GM12878 (cell line): ENCODE results near the gene TBXA2R. TPM values are rescaled to one million over a fixed set of nuclear protein-coding genes. Genes with fewer than 3 reads are reported as not detected.

Experiments
- ATAC-seq: fragments of 200-7000 bp; cut with Tn5 transposase; 3 replicates; pipeline ENCODE4 v1.9.1; 2020; ENCODE audit warnings: mild to moderate bottlenecking, moderate library complexity
- BruUV-seq: library from RNA; stranded (reverse); fragments of 400-500 nt; replicated peaks from 2 replicates; lab custom pipeline; 2021; lab: Mats Ljungman, UMichigan
- CTCF ChIA-PET: fragments of 300-600 bp; sonication (Branson Sonifier 250); formaldehyde crosslinking; extraction: SDS; loops from one replicate; lab custom pipeline; 2021; ENCODE audit warnings: inconsistent platforms; lab: Yijun Ruan, JAX
- POLR2A ChIA-PET: fragments of 350-600 bp; formaldehyde crosslinking; extraction: SDS; loops from one replicate; lab custom pipeline; 2021; ENCODE audit warnings: inconsistent platforms; lab: Charles Lee
- RAD21 ChIA-PET: fragments of 300-600 bp; sonication (Branson Sonifier 250); formaldehyde crosslinking; loops from one replicate; lab custom pipeline; 2023; ENCODE audit warnings: antibody characterized with exemption; ENCODE audit not compliant: unreplicated experiment; lab: Charles Lee
- SMC1A ChIA-PET: fragments of 300-600 bp; sonication (Branson Sonifier 250); formaldehyde crosslinking; loops from one replicate; lab custom pipeline; 2023; ENCODE audit not compliant: unreplicated experiment, uncharacterized antibody; lab: Charles Lee
- DNase-seq: peaks from one replicate; pipeline ENCODE4 v3.0.0-alpha.2; 2011; ENCODE audit warnings: low read depth, low spot score
- FAIRE-seq: peaks from 3 replicates; lab custom pipeline; 2011; peaks lifted over from hg19 to GRCh38; lab: Jason Lieb, UNC
- H2AFZ ChIP-seq: 2 replicates; pipeline ENCODE4 v1.6.0; 2011; ENCODE audit warnings: low read depth, low read length, control low read depth; ENCODE audit not compliant: control insufficient read depth
- H3K27ac ChIP-seq: 2 replicates; pipeline ENCODE4 v1.5.1; 2011; ENCODE audit warnings: control low read depth; ENCODE audit not compliant: control insufficient read depth, insufficient read depth
- H3K27me3 ChIP-seq, 2 experiments: replicated peaks in 1 of 2; 2 replicates each; pipeline versions ENCODE4 v1.6.0 to v1.6.1; 2011; ENCODE audit warnings: low read length in 1 of 2; ENCODE audit not compliant: control insufficient read depth in 2 of 2, insufficient read depth in 2 of 2
- H3K36me3 ChIP-seq, 2 experiments: 2 replicates each; pipeline ENCODE4 v1.5.1; 2011; ENCODE audit warnings: low read length in 1 of 2; ENCODE audit not compliant: control insufficient read depth in 2 of 2, insufficient read depth in 2 of 2
- H3K4me1 ChIP-seq: 2 replicates; pipeline ENCODE4 v1.6.1; 2011; ENCODE audit warnings: mild to moderate bottlenecking, low read length, moderate library complexity, mixed read lengths; ENCODE audit not compliant: control insufficient read depth, insufficient read depth
- H3K4me2 ChIP-seq: 2 replicates; pipeline ENCODE4 v1.6.0; 2011; ENCODE audit warnings: control low read depth; ENCODE audit not compliant: control insufficient read depth, insufficient read depth
- H3K4me3 ChIP-seq: fragments of 200-600 bp; sonication (generic); 2 replicates; pipeline ENCODE4 v1.5.1; 2016
- H3K79me2 ChIP-seq: 2 replicates; pipeline ENCODE4 v1.6.0; 2011; ENCODE audit warnings: low read length; ENCODE audit not compliant: control insufficient read depth, insufficient read depth
- H3K9ac ChIP-seq: 2 replicates; pipeline ENCODE4 v1.8.0; 2011; ENCODE audit warnings: low read length, control low read depth, mixed read lengths; ENCODE audit not compliant: control insufficient read depth, insufficient read depth
- H3K9me3 ChIP-seq: replicated peaks from 3 replicates; pipeline ENCODE4 v1.5.1; 2011; ENCODE audit warnings: mild to moderate bottlenecking, low read length; ENCODE audit not compliant: control insufficient read depth, insufficient read depth
- H4K20me1 ChIP-seq: 2 replicates; pipeline ENCODE4 v1.6.0; 2011; ENCODE audit not compliant: control insufficient read depth, insufficient read depth
- CBX3 ChIP-seq: fragments of 200-600 bp; sonication (generic); IDR thresholded peaks from 2 replicates; pipeline ENCODE4 v1.6.1; 2016; ENCODE audit warnings: low read depth, borderline replicate concordance
- LARP7 ChIP-seq: fragments of 450-650 bp; IDR thresholded peaks from 2 replicates; pipeline ENCODE4 v1.6.1; 2017; ENCODE audit warnings: mild to moderate bottlenecking
- NRF1 ChIP-seq: conservative IDR thresholded peaks from 2 replicates; pipeline ENCODE4 v1.6.1; 2011; ENCODE audit warnings: mild to moderate bottlenecking, low read depth, low read length, improper control_type of control experiment
- REST ChIP-seq: IDR thresholded peaks from 2 replicates; pipeline ENCODE4 v1.6.1; 2012; ENCODE audit warnings: mild to moderate bottlenecking, low read depth, low read length
- SIN3A ChIP-seq: IDR thresholded peaks from 2 replicates; pipeline ENCODE4 v1.6.1; 2012; ENCODE audit warnings: low read depth, low read length, improper control_type of control experiment
- SMARCA5 ChIP-seq: fragments of 450-650 bp; IDR thresholded peaks from 2 replicates; pipeline ENCODE4 v1.6.1; 2017; ENCODE audit warnings: mild to moderate bottlenecking
- SP1 ChIP-seq: IDR thresholded peaks from one replicate; pipeline ENCODE4 v1.6.1; 2011; ENCODE audit warnings: low read depth, low read length
- WGBS: methylation state at CpG from one replicate; pipeline ENCODE4 v1.1.6; 2016; ENCODE audit warnings: low lambda C conversion rate; ENCODE audit not compliant: insufficient replicate concordance, insufficient coverage; ENCODE audit errors: missing lambda C conversion rate; 5-methylcytosine and 5-hydroxymethylcytosine counted together
- in situ Hi-C: fragments of 300-500 bp; cut with MboI; formaldehyde crosslinking; loops from 9 replicates; pipeline ENCODE4 v1.14.3; 2018; ENCODE audit warnings: mixed read lengths
- intact Hi-C: fragments of 100-400 bp; cut with micrococcal nuclease; formaldehyde crosslinking; loops from one replicate; pipeline ENCODE4 v1.14.2; 2022; ENCODE audit not compliant: unreplicated experiment
- polyA plus RNA-seq, 11 experiments: library from polyadenylated mRNA; depleted of rRNA in 4 of 11; unstranded in 6 of 11; stranded (reverse) in 5 of 11; fragments of >200 nt; fragmentation: Nextera tagmentation in 4 of 11; fragmentation: Illumina TruSeq in 1 of 11; extraction: Ambion mirVana in 4 of 11; extraction: Trizol in 1 of 11; gene quantifications; 1 replicate in 1 of 11; 2 replicates in 10 of 11; pipeline versions ENCODE4 v1.2.1 to v1.2.3, GENCODE V29; 2011 to 2016; ENCODE audit warnings: inconsistent platforms in 2 of 11, missing spikeins in 2 of 11, low read depth in 1 of 11
- total RNA-seq, 4 experiments: library from RNA; depleted of rRNA in 3 of 4; stranded (reverse); fragments of >200 nt in 3 of 4; fragmentation: Illumina TruSeq in 1 of 4; extraction: Trizol in 1 of 4; gene quantifications; 2 replicates each; pipeline versions ENCODE4 v1.2.1 to v1.2.3, GENCODE V29; 2013 to 2021
- TF ChIP-seq, protein P1 (sequence below): fragments of 150-350 bp; IDR thresholded peaks from 2 replicates; pipeline ENCODE4 v1.6.1; 2016; ENCODE audit warnings: low read depth, low read length

TBXA2R gene
- total and polyA plus RNA-seq, 10 of the 15 experiments (the other 5 are each of a cell fraction or from before 2014, with no cell fraction given): 0.03 TPM; not detected in 8

DNA sequence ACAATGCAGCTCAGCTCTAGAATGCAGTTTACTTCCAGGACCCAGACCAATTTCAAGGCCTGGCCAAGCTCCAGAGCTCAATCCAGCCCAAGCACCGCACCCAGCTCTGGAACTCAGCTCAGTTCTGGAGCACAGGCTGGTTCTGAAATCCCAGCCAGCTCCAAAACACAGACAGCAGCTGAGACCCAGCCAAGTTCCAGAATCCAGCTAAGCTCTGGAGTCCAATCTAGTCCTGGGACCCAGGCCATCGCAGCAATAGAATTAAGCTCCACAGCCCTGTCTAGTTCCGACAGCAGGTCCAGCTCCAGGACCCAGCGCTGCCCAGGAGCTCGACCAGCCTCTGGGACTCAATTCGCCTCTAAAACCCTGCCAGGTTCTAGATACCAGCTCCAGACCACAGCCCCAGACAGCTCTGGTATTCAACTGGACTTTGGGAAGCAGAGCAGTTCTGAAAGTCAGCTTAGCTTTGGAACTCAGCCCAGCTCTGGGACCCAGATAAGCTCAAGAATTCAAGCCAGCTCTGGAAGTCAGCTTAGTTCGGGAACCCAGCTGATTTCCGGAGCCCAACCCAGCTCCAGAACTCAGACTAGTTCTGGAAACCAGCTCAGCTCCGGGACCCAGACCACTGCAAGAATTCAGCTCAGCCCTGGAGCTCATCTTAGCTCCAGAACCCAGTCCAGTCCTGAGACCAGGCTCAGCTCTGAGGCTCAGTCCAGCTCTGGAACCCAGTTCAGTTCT lies 14.6 kb downstream of the TBXA2R start:
- Histone ChIP-seq H3K36me3 (no peaks in the 10 kb centered on the region), H3K4me1 (no peaks in the 10 kb centered on the region), H3K27me3 (no peaks in the 10 kb centered on the region), H3K27ac (no peak overlapping the region), H3K79me2 (no peaks in the 10 kb centered on the region), H3K9ac (no peak overlapping the region), H4K20me1 (no peaks in the 10 kb centered on the region), H2AFZ (no peak overlapping the region), H3K9me3 (peaks cover 2% of the 10 kb centered on the region; the same call in 1 of the 3 replicates), H3K4me3 (no peak overlapping the region), H3K4me2 (no peak overlapping the region)
- no peak for DNase-seq
- intact Hi-C loops (no loop called here), in situ Hi-C loops (no loop called here)
- RAD21 ChIA-PET: interaction anchor here (0.5 kb wide), 1 partner anchor 126 kb away, joined by 4 read pairs; no protein-coding TSS in a partner anchor
- POLR2A ChIA-PET: no interaction called here
- SMC1A ChIA-PET: interaction anchor here (0.7 to 0.9 kb wide), 2 partner anchors 16 to 35 kb away, joined by 3 read pairs; no protein-coding TSS in a partner anchor
- TF ChIP-seq SMARCA5 (no peak), NRF1 (no peak)
- FAIRE-seq: no peak
- no peak for ATAC-seq
- CTCF ChIA-PET: interaction anchor here (0.8 to 1.9 kb wide), 9 partner anchors 8 to 267 kb away, joined by 3 to 5 read pairs (median 4); no protein-coding TSS in a partner anchor
- no TSS peak for BruUV-seq
- WGBS: 17% methylated on average over 9 of the region's 9 CpGs

DNA sequence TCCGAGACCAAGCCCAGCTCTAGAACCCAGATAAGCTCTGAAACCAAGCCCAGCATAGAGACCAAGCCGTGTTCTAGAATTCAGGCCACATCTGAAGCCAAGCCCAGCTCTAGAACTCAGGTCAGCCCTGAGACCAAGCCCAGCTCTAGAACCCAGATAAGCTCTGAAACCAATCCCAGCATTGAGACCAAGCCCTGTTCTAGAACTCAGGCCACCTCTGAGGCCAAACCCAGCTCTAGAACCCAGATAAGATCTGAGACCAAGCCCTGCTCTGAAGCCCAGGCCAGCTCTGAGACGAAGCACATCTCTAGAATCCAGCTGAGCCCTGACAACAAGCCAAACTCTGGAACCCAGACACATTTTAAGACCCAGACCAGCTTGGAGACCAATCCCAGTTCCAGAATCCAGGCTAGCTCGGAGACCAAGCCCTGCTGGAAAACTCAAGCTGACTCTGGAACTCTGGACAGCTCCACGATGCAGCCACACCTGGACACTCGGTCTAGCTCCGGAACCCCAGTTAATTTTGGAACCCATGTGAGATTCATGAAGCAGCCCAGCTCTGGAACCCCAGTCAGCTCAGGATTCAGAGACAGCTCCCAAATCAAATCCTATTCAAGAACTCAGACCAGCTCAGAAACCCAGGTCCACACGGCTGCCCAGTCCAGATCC lies 15.6 kb downstream of the TBXA2R start:
- intact Hi-C loops (no loop called here), in situ Hi-C loops (no loop called here)
- FAIRE-seq (no peak), DNase-seq (no peak), ATAC-seq (no peak)
- Histone ChIP-seq H3K9me3 (peaks cover 2% of the 10 kb centered on the region; the same call in 1 of the 3 replicates), H3K79me2 (no peaks in the 10 kb centered on the region), H3K4me2 (no peak overlapping the region), H2AFZ (no peak overlapping the region), H3K9ac (no peak overlapping the region), H3K36me3 (no peaks in the 10 kb centered on the region), H4K20me1 (no peaks in the 10 kb centered on the region), H3K4me3 (no peak overlapping the region), H3K27me3 (no peaks in the 10 kb centered on the region), H3K27ac (no peak overlapping the region), H3K4me1 (no peaks in the 10 kb centered on the region)
- POLR2A ChIA-PET: interaction anchor here (0.5 to 1.0 kb wide), 3 partner anchors 14 to 36 kb away, joined by 3 to 5 read pairs (median 3); no protein-coding TSS in a partner anchor
- SMC1A ChIA-PET: interaction anchor here (0.7 to 1.0 kb wide), 2 partner anchors 17 to 45 kb away, joined by 3 read pairs; no protein-coding TSS in a partner anchor
- BruUV-seq: no TSS peak
- 30% methylated on average over 8 of the region's 8 CpGs for WGBS
- RAD21 ChIA-PET: no interaction called here
- CTCF ChIA-PET: interaction anchor here (0.9 to 1.9 kb wide), 9 partner anchors 10 to 266 kb away, joined by 3 to 7 read pairs (median 4); no protein-coding TSS in a partner anchor
- TF ChIP-seq REST: no peak
- TF ChIP-seq, protein P1, sequence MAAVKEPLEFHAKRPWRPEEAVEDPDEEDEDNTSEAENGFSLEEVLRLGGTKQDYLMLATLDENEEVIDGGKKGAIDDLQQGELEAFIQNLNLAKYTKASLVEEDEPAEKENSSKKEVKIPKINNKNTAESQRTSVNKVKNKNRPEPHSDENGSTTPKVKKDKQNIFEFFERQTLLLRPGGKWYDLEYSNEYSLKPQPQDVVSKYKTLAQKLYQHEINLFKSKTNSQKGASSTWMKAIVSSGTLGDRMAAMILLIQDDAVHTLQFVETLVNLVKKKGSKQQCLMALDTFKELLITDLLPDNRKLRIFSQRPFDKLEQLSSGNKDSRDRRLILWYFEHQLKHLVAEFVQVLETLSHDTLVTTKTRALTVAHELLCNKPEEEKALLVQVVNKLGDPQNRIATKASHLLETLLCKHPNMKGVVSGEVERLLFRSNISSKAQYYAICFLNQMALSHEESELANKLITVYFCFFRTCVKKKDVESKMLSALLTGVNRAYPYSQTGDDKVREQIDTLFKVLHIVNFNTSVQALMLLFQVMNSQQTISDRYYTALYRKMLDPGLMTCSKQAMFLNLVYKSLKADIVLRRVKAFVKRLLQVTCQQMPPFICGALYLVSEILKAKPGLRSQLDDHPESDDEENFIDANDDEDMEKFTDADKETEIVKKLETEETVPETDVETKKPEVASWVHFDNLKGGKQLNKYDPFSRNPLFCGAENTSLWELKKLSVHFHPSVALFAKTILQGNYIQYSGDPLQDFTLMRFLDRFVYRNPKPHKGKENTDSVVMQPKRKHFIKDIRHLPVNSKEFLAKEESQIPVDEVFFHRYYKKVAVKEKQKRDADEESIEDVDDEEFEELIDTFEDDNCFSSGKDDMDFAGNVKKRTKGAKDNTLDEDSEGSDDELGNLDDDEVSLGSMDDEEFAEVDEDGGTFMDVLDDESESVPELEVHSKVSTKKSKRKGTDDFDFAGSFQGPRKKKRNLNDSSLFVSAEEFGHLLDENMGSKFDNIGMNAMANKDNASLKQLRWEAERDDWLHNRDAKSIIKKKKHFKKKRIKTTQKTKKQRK: no peak
- no peak for TF ChIP-seq CBX3
- TF ChIP-seq LARP7: no peak
- no peak for TF ChIP-seq SIN3A
- no peak for TF ChIP-seq SP1
